K562 (cell line): Measurements from ENCODE around the gene NINJ2. TPM values are rescaled to one million over a fixed set of nuclear protein-coding genes. Genes with fewer than 3 reads are reported as not detected.
A peak's percentile ranks its signal among the peaks of the same experiment; 100 is the strongest.

Source experiments
- GABPB1 ChIP-seq: sonication (generic); formaldehyde crosslinking; IDR thresholded peaks from 2 replicates; pipeline ENCODE4 v1.8.0; 2022; ENCODE audit warnings: mild to moderate bottlenecking, missing genetic modification reagents
- GATAD2A ChIP-seq: fragments of 450-650 bp; IDR thresholded peaks from 2 replicates; pipeline ENCODE4 v1.6.1; 2017
- MTF1 ChIP-seq: fragments of 250-450 bp; sonication (Bioruptor Pico); IDR thresholded peaks from 2 replicates; pipeline ENCODE4 v1.9.0; 2021; ENCODE audit warnings: moderate library complexity, mild to moderate bottlenecking, inconsistent platforms, borderline replicate concordance
- POLR2AphosphoS5 ChIP-seq: IDR thresholded peaks from 2 replicates; pipeline ENCODE4 v1.6.1; 2011; ENCODE audit warnings: mild to moderate bottlenecking, low read depth, low read length, moderate library complexity; ENCODE audit not compliant: control insufficient read depth, insufficient read depth
- POLR2H ChIP-seq: IDR thresholded peaks from 2 replicates; pipeline ENCODE4 v1.6.1; 2016; ENCODE audit warnings: missing genetic modification characterization, low read depth, mild to moderate bottlenecking, control low read depth, missing compliant biosample characterization, moderate library complexity
- RB1 ChIP-seq: fragments of 450-650 bp; IDR thresholded peaks from 2 replicates; pipeline ENCODE4 v1.6.1; 2017; ENCODE audit warnings: low read depth, mild to moderate bottlenecking
- RBBP5 ChIP-seq: fragments of 200-600 bp; sonication (generic); IDR thresholded peaks from 2 replicates; pipeline ENCODE4 v1.6.1; 2012; ENCODE audit warnings: borderline replicate concordance, mild to moderate bottlenecking, low read length, control low read depth, inconsistent platforms; ENCODE audit not compliant: insufficient read depth, poor library complexity, severe bottlenecking
- RBFOX2 ChIP-seq: fragments of 200-400 bp; formaldehyde crosslinking; IDR thresholded peaks from 2 replicates; pipeline ENCODE4 v1.6.1; 2017; ENCODE audit warnings: low read depth, mild to moderate bottlenecking, low read length, moderate library complexity
- SMARCE1 ChIP-seq: fragments of 450-650 bp; IDR thresholded peaks from 2 replicates; pipeline ENCODE4 v1.7.1; 2016; ENCODE audit warnings: mild to moderate bottlenecking
- TOE1 ChIP-seq, 2 experiments: fragments of 450-650 bp in 1 of 2; sonication (generic) in 1 of 2; formaldehyde crosslinking in 1 of 2; IDR thresholded peaks; 2 replicates each; pipeline versions ENCODE4 v1.7.1 to v1.8.0; 2016 to 2022; ENCODE audit warnings: borderline replicate concordance in 2 of 2, mild to moderate bottlenecking in 2 of 2, antibody characterized with exemption in 1 of 2, inconsistent platforms in 1 of 2, low read depth in 1 of 2, missing genetic modification reagents in 1 of 2, moderate library complexity in 1 of 2
- XRCC3 ChIP-seq: fragments of 450-650 bp; IDR thresholded peaks from 2 replicates; pipeline ENCODE4 v1.6.1; 2017; ENCODE audit warnings: mild to moderate bottlenecking, moderate library complexity
- YY1 ChIP-seq, 3 experiments: IDR thresholded peaks; 2 replicates each; pipeline ENCODE4 v1.6.1; 2011; ENCODE audit warnings: low read length in 2 of 3, mild to moderate bottlenecking in 2 of 3, moderate library complexity in 2 of 3, borderline replicate concordance in 1 of 3, control low read depth in 1 of 3, low read depth in 1 of 3; ENCODE audit not compliant: insufficient read depth in 3 of 3, insufficient replicate concordance in 2 of 3, control insufficient read depth in 1 of 3, insufficient read length in 1 of 3; ENCODE audit errors: extremely low read depth in 1 of 3
- ZFX ChIP-seq: sonication (generic); formaldehyde crosslinking; IDR thresholded peaks from 2 replicates; pipeline ENCODE4 v1.8.0; 2022; ENCODE audit warnings: mild to moderate bottlenecking, missing genetic modification reagents, moderate library complexity
- ZNF212 ChIP-seq: fragments of 450-650 bp; formaldehyde crosslinking; IDR thresholded peaks from 2 replicates; pipeline ENCODE4 v1.4.0; 2020; ENCODE audit warnings: mild to moderate bottlenecking
- polyA plus RNA-seq, 8 experiments: library from polyadenylated mRNA; depleted of rRNA in 4 of 8; stranded (reverse) in 5 of 8; unstranded in 3 of 8; fragments of >200 nt; fragmentation: Nextera tagmentation in 2 of 8; fragmentation: Illumina TruSeq in 1 of 8; extraction: Ambion mirVana in 2 of 8; extraction: Trizol in 1 of 8; gene quantifications; 2 replicates each; pipeline versions ENCODE4 v1.2.1 to v1.2.3, GENCODE V29; 2011 to 2014; ENCODE audit warnings: inconsistent platforms in 1 of 8, missing spikeins in 1 of 8
- total RNA-seq, 7 experiments: library from RNA; depleted of rRNA in 6 of 7; stranded (reverse); fragments of >200 nt in 6 of 7; fragmentation: Illumina TruSeq in 2 of 7; extraction: Trizol in 2 of 7; gene quantifications; 2 replicates each; pipeline versions ENCODE4 v1.2.1 to v1.2.3, GENCODE V29; 2011 to 2021; ENCODE audit warnings: low replicate concordance in 1 of 7
- TF ChIP-seq, protein P1 (sequence below): fragments of 450-650 bp; IDR thresholded peaks from 2 replicates; pipeline ENCODE4 v1.6.1; 2016
- TF ChIP-seq, protein P2 (sequence below): sonication (generic); formaldehyde crosslinking; IDR thresholded peaks from 2 replicates; pipeline ENCODE4 v1.8.0; 2022; ENCODE audit warnings: mild to moderate bottlenecking, missing genetic modification reagents
- TF ChIP-seq, protein P3 (sequence below): fragments of 450-650 bp; IDR thresholded peaks from 2 replicates; pipeline ENCODE4 v1.6.1; 2017; ENCODE audit warnings: antibody characterized with exemption
- TF ChIP-seq, protein P4 (sequence below): fragments of 250-450 bp; sonication (Bioruptor Pico); IDR thresholded peaks from 2 replicates; pipeline ENCODE4 v1.9.0; 2021; ENCODE audit warnings: mild to moderate bottlenecking

The NINJ2 gene
- total and polyA plus RNA-seq, 9 of the 15 experiments (the other 6 are each of a cell fraction or from before 2014, with no cell fraction given), result 2.6 to 16.0 (median 4.5) TPM

DNA sequence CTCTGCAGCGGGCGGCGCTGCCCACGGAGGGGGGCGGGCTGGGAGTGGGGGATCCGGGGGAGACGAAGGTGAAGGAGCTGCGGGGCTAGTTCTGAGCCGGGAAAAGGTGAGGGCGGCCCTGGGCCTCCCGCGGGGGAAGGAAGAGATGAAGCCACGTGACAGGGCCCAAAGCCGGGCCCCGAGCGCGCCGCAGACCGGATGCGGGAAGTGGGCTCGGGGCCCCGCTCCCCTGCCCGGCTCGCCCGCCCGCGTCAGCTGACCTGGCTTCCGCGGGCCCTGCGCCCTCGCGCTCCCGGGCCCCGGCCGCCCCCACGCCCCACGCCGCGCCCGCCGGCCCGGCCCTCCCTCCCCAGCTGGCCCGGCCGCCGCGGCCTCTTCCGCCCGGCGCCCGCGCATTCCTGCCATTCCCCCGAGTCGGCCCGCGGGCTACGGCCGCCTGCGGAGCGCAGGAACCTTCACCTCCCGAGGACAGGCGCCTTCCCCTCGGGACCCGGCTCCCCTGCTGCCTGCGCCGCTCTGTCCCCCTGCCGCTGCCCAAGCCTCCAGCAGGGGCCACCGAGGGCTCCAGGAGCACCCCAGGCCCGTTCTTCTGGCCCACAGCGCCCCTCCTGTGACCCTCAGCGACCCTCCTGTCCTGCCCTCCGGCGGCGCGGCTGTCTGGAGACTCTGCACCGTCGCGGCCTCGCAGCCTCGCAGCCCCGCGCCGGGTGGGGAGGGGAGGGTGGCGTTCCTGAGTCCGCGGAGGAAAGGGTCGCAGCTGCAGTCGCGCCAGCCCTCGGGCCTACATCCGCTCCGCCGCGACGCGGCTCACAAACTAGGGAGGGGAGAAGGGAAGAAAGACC, 20.4 kb downstream of the NINJ2 start (continued):
- TF ChIP-seq, protein P1, sequence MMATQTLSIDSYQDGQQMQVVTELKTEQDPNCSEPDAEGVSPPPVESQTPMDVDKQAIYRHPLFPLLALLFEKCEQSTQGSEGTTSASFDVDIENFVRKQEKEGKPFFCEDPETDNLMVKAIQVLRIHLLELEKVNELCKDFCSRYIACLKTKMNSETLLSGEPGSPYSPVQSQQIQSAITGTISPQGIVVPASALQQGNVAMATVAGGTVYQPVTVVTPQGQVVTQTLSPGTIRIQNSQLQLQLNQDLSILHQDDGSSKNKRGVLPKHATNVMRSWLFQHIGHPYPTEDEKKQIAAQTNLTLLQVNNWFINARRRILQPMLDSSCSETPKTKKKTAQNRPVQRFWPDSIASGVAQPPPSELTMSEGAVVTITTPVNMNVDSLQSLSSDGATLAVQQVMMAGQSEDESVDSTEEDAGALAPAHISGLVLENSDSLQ, result no peak
- TF ChIP-seq, protein P2, sequence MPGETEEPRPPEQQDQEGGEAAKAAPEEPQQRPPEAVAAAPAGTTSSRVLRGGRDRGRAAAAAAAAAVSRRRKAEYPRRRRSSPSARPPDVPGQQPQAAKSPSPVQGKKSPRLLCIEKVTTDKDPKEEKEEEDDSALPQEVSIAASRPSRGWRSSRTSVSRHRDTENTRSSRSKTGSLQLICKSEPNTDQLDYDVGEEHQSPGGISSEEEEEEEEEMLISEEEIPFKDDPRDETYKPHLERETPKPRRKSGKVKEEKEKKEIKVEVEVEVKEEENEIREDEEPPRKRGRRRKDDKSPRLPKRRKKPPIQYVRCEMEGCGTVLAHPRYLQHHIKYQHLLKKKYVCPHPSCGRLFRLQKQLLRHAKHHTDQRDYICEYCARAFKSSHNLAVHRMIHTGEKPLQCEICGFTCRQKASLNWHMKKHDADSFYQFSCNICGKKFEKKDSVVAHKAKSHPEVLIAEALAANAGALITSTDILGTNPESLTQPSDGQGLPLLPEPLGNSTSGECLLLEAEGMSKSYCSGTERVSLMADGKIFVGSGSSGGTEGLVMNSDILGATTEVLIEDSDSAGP, result peak; percentile 49; the same call in 1 of the 2 replicates
- TF ChIP-seq SMARCE1 (no peak), MTF1 (no peak), RBBP5 (peak; percentile 21), TOE1 (IDR thresholded peaks at IDR 0.05; ENCODE audit: borderline replicate concordance) (no peak), TOE1 (CRISPR knock-in tag; IDR thresholded peaks at IDR 0.05; ENCODE audit: borderline replicate concordance, low read depth) (peak; percentile 81; the same call in 1 of the 2 replicates), RBFOX2 (peak; percentile 91), XRCC3 (no peak), POLR2AphosphoS5 (0 out of 2 replicates have a peak, but pooled peaks have one; percentile 10), GABPB1 (CRISPR knock-in tag) (peak; percentile 62), ZFX (CRISPR knock-in tag) (peak; percentile 94), YY1 (IDR thresholded peaks at IDR 0.05; ENCODE audit: borderline replicate concordance in 1 of 3, control insufficient read depth in 1 of 3, extremely low read depth in 1 of 3, insufficient read depth in 3 of 3, insufficient read length in 1 of 3, insufficient replicate concordance in 2 of 3, low read depth in 1 of 3, low read length in 2 of 3) (peak in 1 of 3 experiments; percentile 41), RB1 (peak; percentile 35; the same call in 1 of the 2 replicates), ZNF212 (CRISPR knock-in tag) (no peak), GATAD2A (0 out of 2 replicates have a peak, but pooled peaks have one; percentile 54), POLR2H (tag) (peak; percentile 38; the same call in 1 of the 2 replicates)
- TF ChIP-seq, protein P3, sequence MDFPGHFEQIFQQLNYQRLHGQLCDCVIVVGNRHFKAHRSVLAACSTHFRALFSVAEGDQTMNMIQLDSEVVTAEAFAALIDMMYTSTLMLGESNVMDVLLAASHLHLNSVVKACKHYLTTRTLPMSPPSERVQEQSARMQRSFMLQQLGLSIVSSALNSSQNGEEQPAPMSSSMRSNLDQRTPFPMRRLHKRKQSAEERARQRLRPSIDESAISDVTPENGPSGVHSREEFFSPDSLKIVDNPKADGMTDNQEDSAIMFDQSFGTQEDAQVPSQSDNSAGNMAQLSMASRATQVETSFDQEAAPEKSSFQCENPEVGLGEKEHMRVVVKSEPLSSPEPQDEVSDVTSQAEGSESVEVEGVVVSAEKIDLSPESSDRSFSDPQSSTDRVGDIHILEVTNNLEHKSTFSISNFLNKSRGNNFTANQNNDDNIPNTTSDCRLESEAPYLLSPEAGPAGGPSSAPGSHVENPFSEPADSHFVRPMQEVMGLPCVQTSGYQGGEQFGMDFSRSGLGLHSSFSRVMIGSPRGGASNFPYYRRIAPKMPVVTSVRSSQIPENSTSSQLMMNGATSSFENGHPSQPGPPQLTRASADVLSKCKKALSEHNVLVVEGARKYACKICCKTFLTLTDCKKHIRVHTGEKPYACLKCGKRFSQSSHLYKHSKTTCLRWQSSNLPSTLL, result no peak
- TF ChIP-seq, protein P4, sequence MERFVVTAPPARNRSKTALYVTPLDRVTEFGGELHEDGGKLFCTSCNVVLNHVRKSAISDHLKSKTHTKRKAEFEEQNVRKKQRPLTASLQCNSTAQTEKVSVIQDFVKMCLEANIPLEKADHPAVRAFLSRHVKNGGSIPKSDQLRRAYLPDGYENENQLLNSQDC, result no peak
